GM18909 (cell line): Measurements from ENCODE around the gene CDHR5.

ENCODE experiments used
- ATAC-seq: cut with Tn5 transposase; IDR thresholded peaks from one replicate; pipeline ENCODE4 v1.9.1; 2021; ENCODE audit warnings: mild to moderate bottlenecking; ENCODE audit not compliant: unreplicated experiment, poor library complexity

CDHR5 gene

GRCh38 chr11:573146-573759, 51.5 kb downstream of the CDHR5 start:
- no peak for ATAC-seq

- ATAC-seq = no peak
These were observed 53.0 kb downstream of the CDHR5 start for GRCh38 chr11:571802-572185.

GRCh38 chr11:569158-569885, 55.4 kb downstream of the CDHR5 start:
- peak; percentile 3 for ATAC-seq

GRCh38 chr11:568306-569157, 56.2 kb downstream of the CDHR5 start:
- peak; percentile 82 for ATAC-seq

GRCh38 chr11:567629-568292, 57.0 kb downstream of the CDHR5 start:
- peak; percentile 6 for ATAC-seq

- ATAC-seq = no peak
These were observed 57.6 kb downstream of the CDHR5 start for GRCh38 chr11:567011-567628.
